ENCODE measurements around the gene SFRP2.

The SFRP2 gene

DNA sequence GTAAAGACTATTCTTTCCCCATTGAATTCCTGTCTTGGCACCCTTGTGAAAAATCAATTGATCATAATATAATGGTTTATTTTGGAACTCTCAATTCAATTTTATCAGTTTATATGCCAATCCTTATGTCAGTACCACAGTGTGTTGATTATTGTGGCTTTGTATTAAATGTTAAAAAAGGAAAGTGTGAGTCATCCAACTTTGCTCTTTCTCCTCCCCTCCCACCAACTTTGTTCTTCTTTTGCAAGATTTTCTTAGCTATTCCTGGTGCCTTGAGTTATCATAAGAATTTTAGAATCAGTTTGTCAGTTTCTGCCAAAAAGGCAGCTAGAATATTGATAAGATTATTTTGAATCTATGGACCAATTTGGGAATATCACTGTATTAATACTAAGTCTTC lies 17.8 kb downstream of the SFRP2 start:
- no peak for DNase-seq (ENCODE audit: low read depth)

DNA sequence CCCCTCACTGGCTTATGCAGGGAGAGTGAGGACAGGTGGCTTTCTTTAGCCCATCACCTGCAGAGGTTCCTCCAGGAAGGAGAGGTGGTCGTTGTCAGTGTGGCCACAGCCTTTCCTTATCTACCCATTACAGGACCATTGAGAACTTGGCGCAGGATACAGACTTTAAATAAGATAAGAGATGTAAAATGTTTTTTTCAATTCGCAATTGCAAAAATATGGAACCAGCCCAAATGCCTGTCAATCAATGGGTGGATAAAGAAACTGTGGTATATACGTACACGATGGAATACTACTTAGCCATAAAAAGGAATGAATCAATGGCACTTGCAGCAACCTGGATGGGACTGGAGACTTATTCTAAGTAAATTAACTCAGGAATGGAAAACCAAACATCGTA lies 22.1 kb downstream of the SFRP2 start:
- no peak for DNase-seq (ENCODE audit: low read depth)

GRCh38 chr4:153765894-153766293 lies 23.0 kb downstream of the SFRP2 start:
- no peak for DNase-seq (ENCODE audit: low read depth)

DNA sequence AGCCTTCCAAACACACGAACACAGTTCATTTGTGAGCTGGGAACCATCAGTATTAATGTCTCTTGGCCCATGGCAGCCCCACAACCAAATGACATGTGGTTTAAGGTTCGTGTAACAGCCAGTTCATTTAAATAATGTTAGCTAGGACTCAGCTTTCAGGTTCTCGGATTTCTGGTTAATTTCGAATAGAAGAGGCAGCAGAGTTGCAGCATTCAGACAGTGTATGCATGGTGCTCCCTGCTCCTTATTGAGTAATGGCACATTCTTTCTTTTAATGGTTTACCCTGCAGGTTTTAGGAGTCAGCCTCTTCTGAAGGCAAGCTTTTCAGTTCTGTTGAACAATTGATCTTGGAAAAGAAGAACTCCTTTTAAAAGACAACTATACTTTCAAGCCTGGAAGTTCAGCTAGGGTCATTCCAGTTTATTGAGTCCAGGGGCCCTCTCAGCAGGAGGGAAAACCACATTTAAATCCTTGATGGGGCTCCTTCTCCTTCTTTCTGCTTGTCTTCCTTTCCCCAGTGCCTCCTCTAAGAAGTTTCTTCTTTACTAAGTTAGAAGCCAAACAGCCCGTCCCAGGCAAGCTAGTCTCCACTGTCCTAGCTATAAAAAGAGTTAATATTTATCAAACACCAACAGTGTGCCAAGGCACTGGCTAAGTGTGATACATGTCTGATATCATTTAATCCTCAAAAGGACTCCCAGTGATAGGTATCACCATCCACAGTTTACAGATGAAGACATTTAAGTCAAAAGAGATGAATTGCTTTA lies 24.1 kb downstream of the SFRP2 start:
- DNase-seq (ENCODE audit: low read depth), result no peak

DNA sequence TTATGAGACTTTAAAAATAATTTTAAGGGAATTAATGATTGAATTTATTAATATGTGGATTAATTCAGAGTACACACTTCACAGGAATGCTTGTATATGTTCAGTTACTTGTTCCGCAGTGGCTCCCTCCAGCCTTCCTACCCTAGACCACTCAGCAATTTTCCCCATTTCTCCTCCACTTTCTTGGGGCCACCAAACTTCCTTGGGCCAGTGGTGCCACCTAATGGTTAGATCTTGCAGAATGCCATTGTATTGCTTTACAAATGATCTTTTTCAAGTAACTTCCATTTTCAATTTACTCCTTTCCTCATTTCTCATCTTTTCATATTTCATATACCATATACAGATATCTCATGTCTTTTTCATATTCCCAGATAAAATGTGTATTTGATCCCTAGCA lies 25.5 kb downstream of the SFRP2 start:
- no peak for DNase-seq (ENCODE audit: low read depth)

- no peak for DNase-seq (ENCODE audit: low read depth)
Measured at GRCh38 chr4:153759407-153760316, 29.2 kb downstream of the SFRP2 start, which contains the start of gene RNF175. Gene RNF175, minus strand, starts transcription at chr4:153760024. Its CDS starts 162 bp downstream, at chr4:153759862.

DNA sequence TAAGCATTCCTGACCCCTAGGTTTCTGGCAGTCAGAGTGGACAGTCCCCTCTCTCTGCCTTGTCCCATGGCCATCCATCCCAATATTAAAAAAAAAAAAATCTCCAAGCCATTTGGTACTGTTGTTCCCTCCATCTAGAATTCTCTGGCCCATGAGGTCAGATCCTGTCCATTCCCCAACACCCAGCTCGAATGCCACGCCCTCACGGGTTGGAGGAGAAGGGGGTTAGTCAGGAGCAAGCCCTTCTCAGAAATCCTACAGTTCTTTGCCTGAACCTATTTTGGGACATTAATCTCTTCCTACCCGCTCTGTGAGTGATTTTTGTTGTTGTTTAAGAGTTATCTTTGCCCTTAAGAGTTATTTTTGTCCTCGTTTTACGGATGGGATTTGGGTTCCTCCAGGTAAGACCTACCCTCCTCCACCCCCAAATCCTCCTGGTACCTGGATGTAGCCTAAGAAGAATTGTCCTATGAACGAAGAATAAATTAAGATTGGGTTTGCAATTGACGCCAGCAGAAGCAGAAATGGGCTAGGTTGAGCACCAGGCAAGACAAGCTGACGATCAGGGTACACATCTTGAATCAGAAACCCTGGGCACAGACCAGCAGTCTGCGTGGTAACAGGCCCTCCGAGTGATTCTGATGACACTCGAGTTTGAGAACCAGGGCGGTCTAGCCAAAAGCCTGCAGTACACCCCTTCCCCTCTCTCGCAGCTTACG lies 30.0 kb downstream of the SFRP2 start:
- no peak for DNase-seq (ENCODE audit: low read depth)

DNA sequence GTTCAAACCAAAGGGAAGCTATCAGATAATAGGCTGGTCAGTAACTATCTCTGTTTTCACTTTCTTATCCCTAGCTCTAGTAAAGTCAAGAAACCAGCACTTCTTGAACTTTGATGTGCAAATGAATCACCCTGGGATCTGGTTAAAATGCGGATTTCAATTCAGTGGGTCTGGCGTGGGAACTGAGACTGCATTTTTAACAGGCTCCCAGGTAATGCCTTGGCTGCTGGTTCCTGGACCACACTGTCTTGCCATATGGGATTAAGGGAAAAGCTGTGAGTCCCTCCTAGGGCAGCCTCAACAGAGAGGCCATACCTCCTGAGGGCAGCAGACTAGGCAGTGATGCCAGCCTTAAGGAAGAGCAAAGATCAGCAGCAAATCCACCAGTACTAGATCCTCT lies 30.7 kb downstream of the SFRP2 start:
- DNase-seq (ENCODE audit: low read depth), result no peak

DNA sequence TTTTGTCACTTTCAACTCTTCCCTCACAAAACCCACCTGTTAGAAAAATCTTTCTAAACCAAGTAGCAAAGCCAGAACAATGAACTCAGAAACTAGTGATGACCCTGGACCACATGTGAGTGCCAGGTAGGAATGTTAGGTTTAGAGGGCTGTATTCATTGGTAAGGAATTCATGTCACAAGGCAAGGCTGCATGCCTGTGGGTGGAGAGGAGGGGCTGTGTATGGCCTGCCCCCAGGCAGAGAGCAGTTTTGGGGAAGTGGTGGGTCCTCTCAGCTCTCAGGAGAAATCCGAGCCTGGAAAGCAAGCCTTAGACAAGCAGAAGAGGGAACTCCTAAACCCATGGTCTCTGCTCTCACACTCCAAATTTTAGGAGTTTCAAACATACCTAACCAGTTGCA lies 31.5 kb downstream of the SFRP2 start:
- no peak for DNase-seq (ENCODE audit: low read depth)

DNA sequence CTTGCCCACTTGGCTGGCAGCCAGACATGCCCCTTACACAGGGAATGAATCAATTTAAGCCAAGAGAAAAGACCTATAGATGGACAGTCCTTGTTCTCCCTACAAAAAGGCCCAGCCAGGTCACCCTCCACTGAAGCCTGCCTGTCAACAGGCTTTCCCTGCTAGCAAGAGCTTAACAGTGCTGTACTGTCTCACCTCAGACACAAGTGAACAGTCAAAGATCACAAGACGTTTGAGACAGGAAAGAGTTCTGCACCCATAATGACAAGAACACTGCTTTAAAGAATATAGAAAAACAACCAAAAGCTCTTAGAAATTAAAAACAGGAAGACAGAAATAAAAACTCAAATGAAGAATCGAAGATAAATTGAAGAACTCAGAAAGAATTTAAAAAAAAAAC lies 33.7 kb downstream of the SFRP2 start:
- DNase-seq (ENCODE audit: low read depth), result no peak

GRCh38 chr4:153750197-153750817 lies 38.6 kb downstream of the SFRP2 start:
- DNase-seq (ENCODE audit: low read depth), result peak; percentile 24

DNA sequence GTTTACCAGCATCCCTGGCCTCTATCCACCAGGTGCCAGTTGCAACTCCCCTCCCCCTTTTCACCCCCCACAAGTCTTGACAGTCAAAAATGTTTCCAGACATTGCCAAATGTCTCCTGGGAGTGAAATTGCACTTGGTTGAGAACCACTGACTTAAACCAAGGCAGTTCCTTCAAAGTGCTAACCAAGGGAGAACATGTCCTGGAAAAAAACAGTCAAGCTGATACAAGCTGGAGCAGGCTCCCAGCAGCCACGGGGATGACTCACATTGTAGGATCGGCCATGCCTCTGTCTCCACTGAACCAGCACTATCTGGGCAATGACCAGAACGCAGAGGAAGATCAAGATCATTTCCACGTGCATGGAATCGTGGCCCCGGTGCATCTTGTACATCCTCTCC lies 40.5 kb downstream of the SFRP2 start:
- DNase-seq (ENCODE audit: low read depth), result no peak

GRCh38 chr4:153747406-153747955 lies 41.4 kb downstream of the SFRP2 start:
- DNase-seq (ENCODE audit: low read depth), result no peak

GRCh38 chr4:153745651-153746050 lies 43.2 kb downstream of the SFRP2 start:
- no peak for DNase-seq (ENCODE audit: low read depth)

- DNase-seq (ENCODE audit: low read depth), result no peak
Measured at GRCh38 chr4:153741541-153741940, 47.3 kb downstream of the SFRP2 start.

DNA sequence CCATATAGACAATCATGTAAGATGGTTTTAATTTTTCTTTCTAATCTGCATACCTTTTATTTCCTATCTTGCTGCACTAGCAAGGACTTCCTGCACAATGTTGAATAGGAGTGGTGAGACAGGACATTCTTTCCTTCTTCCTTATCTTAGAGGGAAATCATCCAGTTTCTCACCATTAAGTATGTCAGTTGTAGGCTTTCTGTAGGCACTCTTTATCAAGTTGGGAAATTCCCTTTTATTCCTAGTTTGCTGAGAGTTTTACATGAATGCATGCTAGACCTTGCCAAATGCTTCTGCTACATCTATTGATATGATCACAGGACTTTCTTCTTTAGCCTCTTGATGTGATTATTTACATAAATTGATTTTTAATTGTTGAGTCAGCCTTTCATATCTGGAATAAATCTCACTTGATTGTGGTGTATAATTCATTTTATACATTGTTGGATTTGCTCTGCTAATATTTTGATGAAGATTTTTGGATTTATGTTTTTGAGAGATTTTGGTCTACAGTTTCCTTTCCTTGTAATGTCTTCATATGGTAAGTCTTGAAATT lies 52.9 kb downstream of the SFRP2 start:
- DNase-seq (ENCODE audit: low read depth), result no peak

DNA sequence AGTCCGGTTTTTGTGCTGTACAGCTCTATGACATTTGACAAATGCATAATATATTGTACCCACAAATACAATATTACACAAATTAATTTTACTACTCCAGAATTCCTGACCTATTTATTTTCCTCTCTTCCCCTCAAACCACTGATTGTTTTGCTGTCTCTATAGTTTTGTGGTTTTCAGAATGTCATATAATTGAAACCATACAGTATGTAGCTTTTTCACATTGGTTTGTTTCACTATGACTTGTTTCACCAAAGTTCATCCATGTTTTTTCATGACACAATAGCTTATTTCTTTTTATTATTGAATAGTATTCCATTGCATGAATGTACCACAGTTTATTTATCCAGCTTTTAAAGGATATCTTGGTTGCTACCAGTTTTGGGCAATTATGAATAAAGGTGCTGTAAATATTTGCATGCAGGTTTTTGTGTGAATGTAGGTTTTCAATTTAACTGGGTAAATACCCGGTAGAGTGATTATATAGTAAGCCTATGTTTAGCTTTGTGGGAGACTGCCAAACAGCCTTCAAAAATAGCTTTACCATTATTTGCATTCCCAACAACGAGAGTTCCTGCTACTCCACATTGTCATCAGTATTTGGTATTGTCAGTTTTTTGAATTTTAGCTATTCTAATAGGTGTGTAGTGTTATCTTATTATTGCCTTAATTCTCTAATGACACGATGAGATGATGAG lies 55.0 kb downstream of the SFRP2 start:
- no peak for DNase-seq (ENCODE audit: low read depth)

- no peak for DNase-seq (ENCODE audit: low read depth)
Measured at GRCh38 chr4:153731239-153731638, 57.6 kb downstream of the SFRP2 start.

Data from stimulated activated CD8-positive, alpha-beta memory T cell treated with anti-CD3 and anti-CD28 coated beads, Interleukin-15, amount 100 ng/mL, for 1 hour (primary cell).